GM19324 (cell line): ENCODE data around the gene SESTD1.
"Not testable (repeated sequence)": the region's sequence is repeated elsewhere in the genome, so short reads cannot be mapped to it uniquely, and the experiment has no call there.

Experiments used
- ATAC-seq: cut with Tn5 transposase; IDR thresholded peaks from one replicate; pipeline ENCODE4 v1.9.1; 2021; ENCODE audit warnings: mild to moderate bottlenecking, moderate library complexity; ENCODE audit not compliant: unreplicated experiment, low FRiP score

Gene SESTD1

GRCh38 chr2:179195926-179196590 lies 68.6 kb downstream of the SESTD1 start:
- ATAC-seq: not testable (repeated sequence)

GRCh38 chr2:179195141-179195540 lies 69.5 kb downstream of the SESTD1 start:
- no peak for ATAC-seq

GRCh38 chr2:179193759-179194394 lies 70.8 kb downstream of the SESTD1 start:
- ATAC-seq: no peak

GRCh38 chr2:179191110-179191509 lies 73.5 kb downstream of the SESTD1 start:
- no peak for ATAC-seq

- ATAC-seq: no peak
Measured at GRCh38 chr2:179186126-179186525, 78.5 kb downstream of the SESTD1 start.

GRCh38 chr2:179184610-179185009 lies 80.0 kb downstream of the SESTD1 start:
- ATAC-seq: no peak

DNA sequence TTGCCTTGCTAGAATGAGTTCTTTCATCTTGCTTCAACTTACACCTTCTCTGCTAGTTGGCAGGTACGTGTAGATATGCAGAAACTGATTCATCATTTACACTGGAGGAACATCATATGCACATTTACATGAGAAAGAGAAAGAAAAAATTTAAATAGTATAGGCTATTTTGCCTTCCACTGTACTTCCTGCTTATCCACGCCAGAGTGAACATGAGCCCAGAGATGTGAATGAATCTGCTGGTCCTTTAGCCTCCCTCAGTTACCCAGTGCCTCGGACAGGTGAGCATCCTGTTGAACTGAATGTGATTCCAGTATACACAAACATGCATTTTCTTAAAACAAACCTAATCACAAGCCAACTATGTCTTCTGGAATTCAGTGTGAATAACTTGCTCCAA lies 83.6 kb downstream of the SESTD1 start:
- no peak for ATAC-seq

GRCh38 chr2:179180242-179180641 lies 84.4 kb downstream of the SESTD1 start:
- no peak for ATAC-seq

- ATAC-seq: no peak
Measured at GRCh38 chr2:179179719-179180118, 84.9 kb downstream of the SESTD1 start.

- no peak for ATAC-seq
Measured at GRCh38 chr2:179177694-179178093, 86.9 kb downstream of the SESTD1 start.

- ATAC-seq: no peak
Measured at GRCh38 chr2:179174240-179174639, 90.4 kb downstream of the SESTD1 start.

DNA sequence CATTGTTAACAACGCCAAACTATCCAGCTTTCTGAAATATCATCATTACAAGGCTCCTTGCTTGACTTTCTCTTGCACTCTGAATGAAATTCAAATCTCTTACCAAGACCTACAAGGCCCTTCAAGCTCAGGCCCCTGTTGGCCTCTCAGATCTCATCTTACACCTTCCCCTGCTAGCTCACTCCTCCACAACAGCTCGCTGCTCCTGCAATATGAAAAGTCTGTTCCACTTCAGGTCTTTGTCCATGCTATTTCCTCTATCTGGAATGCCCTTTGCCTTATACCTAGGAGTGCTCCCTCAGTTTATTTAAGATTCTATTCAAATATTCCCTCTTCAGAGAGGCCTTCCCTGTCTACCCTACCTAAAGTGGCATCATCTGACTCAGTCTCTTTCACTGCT lies 91.7 kb downstream of the SESTD1 start:
- ATAC-seq: no peak

DNA sequence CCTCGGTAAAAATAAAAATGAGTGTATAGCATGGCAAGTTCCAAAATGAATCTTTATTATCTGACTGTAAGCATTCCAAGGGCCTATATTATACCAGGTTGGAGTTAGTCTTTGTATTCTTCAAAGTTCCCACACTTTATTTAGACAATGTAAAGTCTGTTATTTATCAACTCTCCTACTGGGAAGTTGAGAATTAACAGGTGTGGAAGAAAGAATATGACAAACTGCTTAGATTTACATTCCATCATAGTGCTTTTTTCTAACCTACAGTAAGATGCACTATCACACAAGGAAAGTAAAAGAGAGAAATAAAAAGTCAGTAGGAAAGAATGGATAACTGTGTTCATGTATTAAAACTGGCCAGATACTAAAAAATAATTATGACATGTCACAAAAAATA lies 93.3 kb downstream of the SESTD1 start:
- no peak for ATAC-seq

GRCh38 chr2:179170901-179171300 lies 93.7 kb downstream of the SESTD1 start:
- no peak for ATAC-seq

DNA sequence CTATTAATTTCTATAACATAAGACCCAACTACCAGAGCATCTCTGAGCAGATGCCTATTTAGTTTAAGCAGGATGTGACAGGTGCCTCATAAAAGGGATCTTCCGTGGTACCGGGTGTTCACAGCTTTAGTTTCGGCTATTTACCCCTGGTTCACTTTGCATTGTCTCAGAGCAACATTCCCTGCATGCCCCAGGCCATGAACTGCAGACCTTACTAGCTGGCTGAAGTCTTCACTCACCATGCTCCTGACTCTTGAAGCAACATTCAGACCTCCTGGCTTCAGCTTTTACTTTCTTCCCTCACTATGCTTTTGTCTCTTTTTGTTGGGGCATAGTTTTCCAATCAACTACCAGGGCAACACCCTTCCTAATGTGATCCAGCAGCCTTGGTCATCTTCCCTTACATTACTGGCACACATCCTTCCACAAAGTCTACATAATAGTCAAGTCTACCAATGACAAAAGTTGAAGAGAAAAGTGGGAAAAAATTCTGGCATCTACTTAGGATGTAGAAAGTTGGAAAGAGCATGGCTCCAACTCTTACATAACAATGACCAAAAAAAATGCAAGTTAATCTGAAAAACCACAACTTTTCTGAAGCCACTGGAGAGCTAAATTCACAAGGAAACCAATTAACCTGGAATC lies 99.2 kb downstream of the SESTD1 start:
- no peak for ATAC-seq

- ATAC-seq: no peak
Measured at GRCh38 chr2:179141206-179141605, 123.4 kb downstream of the SESTD1 start.

- ATAC-seq: no peak
Measured at GRCh38 chr2:179140571-179140970, 124.1 kb downstream of the SESTD1 start.

DNA sequence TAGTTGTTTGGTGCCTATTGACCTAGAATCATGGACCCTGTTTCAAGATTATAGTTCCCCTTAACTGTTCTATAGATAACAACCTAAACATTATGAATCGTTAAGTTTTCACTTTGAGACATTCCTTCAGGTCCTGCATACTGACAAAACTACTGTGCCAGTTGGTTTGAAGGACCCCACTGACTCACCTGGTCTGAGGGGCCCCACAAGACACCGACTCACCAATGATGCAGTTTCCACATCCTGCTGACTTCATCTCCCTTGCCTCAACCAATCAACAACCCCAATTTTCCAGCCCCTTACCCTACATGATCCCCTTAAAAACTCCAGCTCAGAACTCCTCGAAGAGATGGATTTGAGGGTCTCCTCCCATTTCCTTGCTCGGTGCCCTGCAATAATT lies 125.1 kb downstream of the SESTD1 start:
- ATAC-seq: no peak

GRCh38 chr2:179137200-179137759 lies 127.4 kb downstream of the SESTD1 start:
- no peak for ATAC-seq

DNA sequence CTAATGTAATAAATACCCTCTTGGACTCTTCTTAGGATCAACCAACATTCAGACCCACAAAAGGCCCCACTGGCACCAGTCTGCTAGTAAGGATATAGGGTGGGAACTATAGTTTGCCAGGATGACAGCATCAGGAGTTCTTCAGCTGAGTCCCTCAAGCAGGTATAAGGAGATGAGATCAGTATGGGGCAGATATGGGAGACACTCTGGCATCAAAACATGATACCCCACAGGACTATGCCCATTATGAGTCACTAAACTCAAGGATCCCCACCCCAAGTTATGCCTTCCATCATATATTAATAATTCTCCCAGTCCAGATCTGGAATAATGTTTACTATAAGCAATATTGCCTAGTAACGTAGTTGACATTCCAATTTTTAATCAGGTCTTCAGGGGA lies 131.6 kb downstream of the SESTD1 start:
- ATAC-seq: no peak

GRCh38 chr2:179132076-179132475 lies 132.6 kb downstream of the SESTD1 start:
- no peak for ATAC-seq

GRCh38 chr2:179130560-179130959 lies 134.1 kb downstream of the SESTD1 start:
- no peak for ATAC-seq
